Bladder microvascular endothelial cell (primary cell): ENCODE data around the gene PMCH. TPM values are rescaled to one million over a fixed set of nuclear protein-coding genes. Genes with fewer than 3 reads are reported as not detected.

Experiments used
- total RNA-seq: library from RNA; depleted of rRNA; stranded (reverse); fragments of >200 nt; gene quantifications from 2 replicates; pipeline ENCODE4 v1.2.3, GENCODE V29; 2014

The PMCH gene
- total RNA-seq: not detected in 2 replicates

GRCh38 chr12:102197789-102198188 lies at the start of gene PMCH:
Gene PMCH (minus strand): TSS chr12:102197833. CDS start chr12:102197770, 63 bp downstream.

Other genes starting within 250 kb of the PMCH start
- gene WASHC3, start 135.8 kb downstream of the PMCH start, total RNA-seq: 33.7 and 48.1 TPM in 2 replicates
- 30.1 and 35.4 TPM in 2 replicates for gene NUP37, start 77.7 kb downstream of the PMCH start, total RNA-seq
- 11.5 and 12.0 TPM in 2 replicates for gene PARPBP, start 77.7 kb downstream of the PMCH start, total RNA-seq